Loucy (cell line): ENCODE data around the gene CBFB.
A peak's percentile ranks its signal among the peaks of the same experiment; 100 is the strongest.

Source experiments
- H2AFZ ChIP-seq: fragments of 200-600 bp; sonication (generic); 2 replicates; pipeline ENCODE4 v1.6.0; 2016; ENCODE audit warnings: antibody characterized with exemption, mild to moderate bottlenecking, low read length, moderate library complexity
- H3F3A ChIP-seq: fragments of 200-600 bp; 2 replicates; pipeline ENCODE4 v1.6.0; 2016; ENCODE audit warnings: antibody characterized with exemption, low read depth, mild to moderate bottlenecking
- H3K27me3 ChIP-seq: fragments of 200-600 bp; sonication (generic); 2 replicates; pipeline ENCODE4 v1.6.1; 2014; ENCODE audit warnings: low read length, mild to moderate bottlenecking; ENCODE audit not compliant: insufficient read depth, poor library complexity, severe bottlenecking
- H3K36me3 ChIP-seq: fragments of 200-600 bp; sonication (generic); 2 replicates; pipeline ENCODE4 v1.6.1; 2016; ENCODE audit warnings: low read length; ENCODE audit not compliant: insufficient read depth
- H3K4me1 ChIP-seq: fragments of 200-600 bp; sonication (generic); 2 replicates; pipeline ENCODE4 v1.5.1; 2014; ENCODE audit warnings: low read length, mild to moderate bottlenecking; ENCODE audit not compliant: insufficient read depth, poor library complexity, severe bottlenecking
- H3K4me2 ChIP-seq: fragments of 200-600 bp; sonication (generic); 2 replicates; pipeline ENCODE4 v1.6.0; 2014; ENCODE audit warnings: antibody characterized with exemption, low read length, low read depth, mild to moderate bottlenecking; ENCODE audit not compliant: poor library complexity, severe bottlenecking
- H3K4me3 ChIP-seq: fragments of 200-600 bp; sonication (generic); 2 replicates; pipeline ENCODE4 v1.5.1; 2014; ENCODE audit warnings: low read length, mild to moderate bottlenecking, mixed read lengths; ENCODE audit not compliant: poor library complexity, severe bottlenecking
- H3K79me2 ChIP-seq: fragments of 200-600 bp; sonication (generic); 2 replicates; pipeline ENCODE4 v1.6.1; 2014; ENCODE audit warnings: low read length; ENCODE audit not compliant: insufficient read depth
- H3K9ac ChIP-seq: fragments of 200-600 bp; sonication (generic); 2 replicates; pipeline ENCODE4 v1.6.0; 2014; ENCODE audit warnings: mild to moderate bottlenecking, low read depth, low read length, moderate library complexity; ENCODE audit not compliant: poor library complexity, severe bottlenecking
- H3K9me2 ChIP-seq: fragments of 200-600 bp; sonication (generic); replicated peaks from 2 replicates; pipeline ENCODE4 v1.6.1; 2016; ENCODE audit warnings: low read depth, low read length, mixed read lengths
- H3K9me3 ChIP-seq: fragments of 200-600 bp; sonication (generic); 2 replicates; pipeline ENCODE4 v1.6.1; 2014; ENCODE audit warnings: mild to moderate bottlenecking, antibody characterized with exemption, low read length, low read depth; ENCODE audit not compliant: insufficient read depth
- H4K20me1 ChIP-seq: fragments of 200-600 bp; sonication (generic); 2 replicates; pipeline ENCODE4 v1.6.0; 2014; ENCODE audit warnings: antibody characterized with exemption, low read length, mild to moderate bottlenecking; ENCODE audit not compliant: insufficient read depth, poor library complexity, severe bottlenecking
- EZH2phosphoT487 ChIP-seq: fragments of 200-600 bp; IDR thresholded peaks from 2 replicates; pipeline ENCODE4 v1.6.1; 2018; ENCODE audit warnings: antibody characterized with exemption, mild to moderate bottlenecking, moderate library complexity, borderline replicate concordance
- TF ChIP-seq, protein P1 (sequence below): fragments of 200-600 bp; sonication (generic); conservative IDR thresholded peaks from 2 replicates; pipeline ENCODE4 v1.5.1; 2014; ENCODE audit warnings: mild to moderate bottlenecking, antibody characterized with exemption, low read length

Gene CBFB

DNA sequence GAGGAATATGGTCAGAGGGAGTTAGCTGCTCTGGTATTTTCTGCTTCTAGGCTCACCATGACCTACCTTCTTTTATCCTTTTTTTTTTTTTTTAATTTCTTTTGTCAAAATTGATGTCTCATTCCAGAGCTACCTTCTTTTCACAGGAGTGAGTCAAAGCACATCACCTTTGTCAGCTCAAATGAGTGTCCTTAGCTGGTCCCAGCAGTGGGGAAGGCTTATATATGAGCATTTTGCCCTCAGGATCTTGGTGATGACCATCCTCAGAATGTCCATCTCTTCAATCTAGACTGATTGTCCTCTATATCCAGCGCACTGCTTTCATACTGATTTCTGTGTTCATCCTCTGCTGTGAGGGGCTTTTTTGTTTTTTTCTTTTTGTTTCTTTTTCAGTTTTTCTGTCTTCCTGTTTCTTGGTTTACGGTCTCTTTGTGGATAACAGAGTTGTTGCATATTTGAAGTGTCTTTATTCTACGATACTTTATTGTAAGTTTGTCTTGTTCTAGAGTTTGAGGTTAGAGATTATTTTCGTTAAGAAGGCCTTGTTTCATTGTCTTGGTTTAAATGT, 24.9 kb downstream of the CBFB start:
- Histone ChIP-seq H3K9ac (no peak overlapping the region), H3K9me3 (no peaks in the 10 kb centered on the region), H3K27me3 (no peaks in the 10 kb centered on the region), H3K36me3 (peaks cover 27% of the 10 kb centered on the region), H2AFZ (no peak overlapping the region), H3K4me2 (peak overlapping the region; percentile 17), H3F3A (peaks cover 6% of the 10 kb centered on the region), H3K4me1 (peaks cover 36% of the 10 kb centered on the region), H3K4me3 (no peak overlapping the region), H3K79me2 (peaks cover 98% of the 10 kb centered on the region), H4K20me1 (peaks cover 64% of the 10 kb centered on the region), H3K9me2 (no peaks in the 10 kb centered on the region)
- TF ChIP-seq, protein P1, sequence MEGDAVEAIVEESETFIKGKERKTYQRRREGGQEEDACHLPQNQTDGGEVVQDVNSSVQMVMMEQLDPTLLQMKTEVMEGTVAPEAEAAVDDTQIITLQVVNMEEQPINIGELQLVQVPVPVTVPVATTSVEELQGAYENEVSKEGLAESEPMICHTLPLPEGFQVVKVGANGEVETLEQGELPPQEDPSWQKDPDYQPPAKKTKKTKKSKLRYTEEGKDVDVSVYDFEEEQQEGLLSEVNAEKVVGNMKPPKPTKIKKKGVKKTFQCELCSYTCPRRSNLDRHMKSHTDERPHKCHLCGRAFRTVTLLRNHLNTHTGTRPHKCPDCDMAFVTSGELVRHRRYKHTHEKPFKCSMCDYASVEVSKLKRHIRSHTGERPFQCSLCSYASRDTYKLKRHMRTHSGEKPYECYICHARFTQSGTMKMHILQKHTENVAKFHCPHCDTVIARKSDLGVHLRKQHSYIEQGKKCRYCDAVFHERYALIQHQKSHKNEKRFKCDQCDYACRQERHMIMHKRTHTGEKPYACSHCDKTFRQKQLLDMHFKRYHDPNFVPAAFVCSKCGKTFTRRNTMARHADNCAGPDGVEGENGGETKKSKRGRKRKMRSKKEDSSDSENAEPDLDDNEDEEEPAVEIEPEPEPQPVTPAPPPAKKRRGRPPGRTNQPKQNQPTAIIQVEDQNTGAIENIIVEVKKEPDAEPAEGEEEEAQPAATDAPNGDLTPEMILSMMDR = no peak
- TF ChIP-seq EZH2phosphoT487 = no peak

DNA sequence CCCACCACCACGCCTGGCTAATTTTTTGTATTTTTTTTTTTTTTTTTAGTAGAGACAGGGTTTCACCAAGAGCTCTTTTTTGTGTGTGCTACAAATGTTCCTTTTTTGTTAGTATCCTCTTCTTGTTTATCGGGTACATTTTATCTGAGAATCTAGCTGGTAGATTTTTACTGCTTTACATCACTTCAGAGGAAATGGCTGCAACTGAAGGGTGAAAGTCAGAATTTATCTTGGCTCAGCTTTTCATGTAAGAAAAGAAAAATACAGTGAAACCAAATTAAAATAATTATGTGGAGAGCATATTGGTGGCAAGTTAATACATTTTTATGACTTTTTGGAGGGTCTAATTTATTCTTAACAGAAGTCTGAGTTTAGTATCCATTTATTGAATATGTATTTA, 26.0 kb downstream of the CBFB start:
- H3K9me3 ChIP-seq = no peaks in the 10 kb centered on the region
- no peak overlapping the region for H3K4me2 ChIP-seq
- peaks cover 39% of the 10 kb centered on the region for H3K4me1 ChIP-seq
- H3K36me3 ChIP-seq = peaks cover 25% of the 10 kb centered on the region
- H3K79me2 ChIP-seq = peaks cover 98% of the 10 kb centered on the region
- no peak overlapping the region for H2AFZ ChIP-seq
- no peaks in the 10 kb centered on the region for H3K27me3 ChIP-seq
- H3K4me3 ChIP-seq = no peak overlapping the region
- H4K20me1 ChIP-seq = peaks cover 58% of the 10 kb centered on the region
- no peak overlapping the region for H3K9ac ChIP-seq
- H3K9me2 ChIP-seq = no peaks in the 10 kb centered on the region
- H3F3A ChIP-seq = peaks cover 6% of the 10 kb centered on the region
- TF ChIP-seq, protein P1 = no peak
- TF ChIP-seq EZH2phosphoT487 = no peak

DNA sequence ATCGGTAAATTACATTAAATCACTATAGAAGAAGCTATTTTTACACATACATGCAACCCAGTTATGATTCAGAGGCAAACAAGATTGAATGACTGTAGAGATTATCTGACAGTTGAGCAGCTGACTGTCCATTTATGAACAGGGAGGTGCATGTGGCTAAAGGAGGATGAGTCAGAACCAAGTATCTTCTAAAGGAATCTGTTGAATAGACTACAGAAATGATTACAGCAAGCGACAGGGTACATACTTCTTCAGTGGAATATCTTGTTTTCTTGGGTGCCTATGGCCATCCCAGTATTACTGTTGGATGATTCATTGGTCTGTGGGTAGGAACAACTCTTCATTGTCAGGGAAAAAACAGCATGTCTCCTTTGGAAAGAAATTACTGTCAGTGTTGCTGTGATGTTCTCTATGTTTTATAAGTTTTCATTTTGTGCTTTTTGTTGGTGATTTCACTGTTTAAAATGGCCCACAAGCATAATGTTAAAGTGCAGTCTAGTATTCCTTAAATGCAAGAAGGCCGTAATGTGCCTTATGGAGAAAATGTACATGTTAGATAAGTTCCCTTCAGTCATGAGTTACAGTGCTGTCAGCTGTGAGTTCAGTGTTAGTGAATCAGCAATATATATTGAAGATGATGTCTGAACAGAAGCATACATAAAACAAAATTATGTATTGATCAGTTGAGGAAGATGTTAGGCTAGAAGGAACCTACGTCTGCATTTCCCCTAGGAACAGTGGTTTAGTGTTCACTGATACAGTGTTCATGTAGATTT, 27.0 kb downstream of the CBFB start:
- H3K9me2 ChIP-seq = no peaks in the 10 kb centered on the region
- H3K4me1 ChIP-seq = peaks cover 41% of the 10 kb centered on the region
- H3K4me3 ChIP-seq = no peak overlapping the region
- H3K9me3 ChIP-seq = no peaks in the 10 kb centered on the region
- H3K9ac ChIP-seq = no peak overlapping the region
- TF ChIP-seq EZH2phosphoT487 = no peak
- TF ChIP-seq, protein P1 = no peak
- H3K79me2 ChIP-seq = peaks cover 100% of the 10 kb centered on the region
- peaks cover 6% of the 10 kb centered on the region for H3F3A ChIP-seq
- no peak overlapping the region for H2AFZ ChIP-seq
- H4K20me1 ChIP-seq = peaks cover 52% of the 10 kb centered on the region
- no peaks in the 10 kb centered on the region for H3K27me3 ChIP-seq
- peaks cover 24% of the 10 kb centered on the region for H3K36me3 ChIP-seq
- H3K4me2 ChIP-seq = peak overlapping the region; percentile 32
